ENCODE results near the gene ATP8A2. TPM values are rescaled to one million over a fixed set of nuclear protein-coding genes. Genes with fewer than 3 reads are reported as not detected.
A peak's percentile ranks its signal among the peaks of the same experiment; 100 is the strongest.

Gene ATP8A2
- total RNA-seq, 1 donor from 2014 or later = 0.05 TPM

DNA sequence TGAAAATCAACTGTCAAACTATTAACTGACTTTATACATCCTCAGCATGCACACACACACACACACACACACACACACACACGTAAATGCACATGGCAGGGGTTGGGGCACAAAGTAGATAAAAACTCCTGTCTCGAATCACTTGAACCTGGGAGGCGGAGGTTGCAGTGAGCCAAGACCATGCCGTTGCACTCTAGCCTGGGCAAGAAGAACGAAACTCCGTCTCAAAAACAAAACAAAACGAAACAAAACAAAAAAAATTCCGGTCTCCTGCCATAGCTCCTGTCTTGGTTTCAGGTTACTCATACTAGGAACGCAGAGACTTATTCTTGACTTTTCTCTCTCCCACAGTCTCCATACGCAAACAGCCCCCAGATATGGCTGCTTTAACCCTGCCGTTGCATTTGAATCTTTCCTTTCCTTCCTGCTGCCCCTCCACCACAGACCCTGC, 531.1 kb downstream of the ATP8A2 start:
- no peak for ATAC-seq (ENCODE audit: poor library complexity)
- no peak for DNase-seq
- intact Hi-C loops (cut with DNase I) = no loop called here

DNA sequence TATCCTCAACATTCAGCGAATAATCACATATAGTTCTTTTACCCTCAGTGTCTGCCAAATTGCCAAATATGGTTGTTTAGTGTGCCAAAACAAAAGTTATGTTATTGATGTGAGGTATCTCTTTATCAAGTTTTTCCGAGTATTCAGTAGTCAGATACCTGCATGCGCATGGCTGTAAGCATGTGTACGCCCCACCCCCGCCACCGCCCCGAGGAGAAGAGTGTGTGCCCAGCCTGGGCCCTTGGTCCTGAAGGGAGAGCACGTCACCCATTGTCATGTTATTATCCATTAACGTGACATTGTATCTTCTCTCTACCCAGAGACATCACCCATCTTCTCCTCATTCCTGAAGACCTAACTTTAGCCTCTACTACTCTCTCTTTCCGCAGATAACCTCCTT, 533.1 kb downstream of the ATP8A2 start:
- ATAC-seq (ENCODE audit: poor library complexity) (no peak), DNase-seq (no peak)
- intact Hi-C loops (cut with DNase I) = no loop called here

DNA sequence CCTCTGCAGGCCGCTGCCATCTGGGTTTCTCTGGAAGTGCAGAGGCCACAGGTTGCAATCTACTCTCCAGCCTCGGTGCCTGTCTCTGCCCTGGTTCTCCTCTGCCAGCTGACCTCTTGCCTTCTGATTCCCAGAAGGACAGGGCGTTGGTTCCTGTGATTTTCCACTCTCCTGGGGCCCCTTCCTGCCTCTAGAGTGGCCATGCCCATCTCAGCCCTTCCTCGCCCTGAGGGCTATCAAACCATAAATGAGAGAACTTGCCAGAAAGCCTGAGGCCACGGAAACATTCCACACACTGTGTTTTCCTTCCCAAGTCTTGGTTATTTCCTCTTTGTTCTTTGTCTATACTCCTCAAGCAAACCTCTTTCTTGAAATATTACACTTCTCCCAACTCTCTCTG, 533.8 kb downstream of the ATP8A2 start:
- DNase-seq (no peak), ATAC-seq (ENCODE audit: poor library complexity) (no peak)

DNA sequence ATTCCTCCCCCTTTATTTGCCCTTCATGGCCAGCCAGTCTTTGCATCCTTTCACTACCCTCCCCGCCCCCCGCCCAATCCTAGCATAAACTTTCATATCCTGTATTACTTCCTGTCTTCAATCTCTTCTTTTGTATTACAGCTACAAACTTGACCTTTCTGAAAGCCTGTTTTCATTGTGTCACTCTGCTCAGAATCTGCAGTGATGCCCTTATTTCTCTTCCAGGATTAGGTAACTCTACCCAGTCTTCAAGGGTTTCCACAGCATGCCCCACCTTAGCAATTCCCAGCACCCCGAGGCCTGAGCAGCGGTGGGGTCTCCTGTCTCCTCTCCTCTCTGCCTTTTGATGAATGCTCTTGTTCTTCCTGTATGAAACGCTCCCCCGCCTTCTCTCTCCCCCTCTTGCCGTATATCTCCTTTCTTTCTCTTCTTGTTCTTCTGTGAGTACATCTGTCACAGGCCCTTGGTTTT, 534.5 kb downstream of the ATP8A2 start:
- intact Hi-C loops (cut with DNase I) = no loop called here
- no peak for ATAC-seq (ENCODE audit: poor library complexity)

More for the DNA sequence above, 533.8 kb downstream of the ATP8A2 start:
- intact Hi-C loops (cut with DNase I) = no loop called here

DNA sequence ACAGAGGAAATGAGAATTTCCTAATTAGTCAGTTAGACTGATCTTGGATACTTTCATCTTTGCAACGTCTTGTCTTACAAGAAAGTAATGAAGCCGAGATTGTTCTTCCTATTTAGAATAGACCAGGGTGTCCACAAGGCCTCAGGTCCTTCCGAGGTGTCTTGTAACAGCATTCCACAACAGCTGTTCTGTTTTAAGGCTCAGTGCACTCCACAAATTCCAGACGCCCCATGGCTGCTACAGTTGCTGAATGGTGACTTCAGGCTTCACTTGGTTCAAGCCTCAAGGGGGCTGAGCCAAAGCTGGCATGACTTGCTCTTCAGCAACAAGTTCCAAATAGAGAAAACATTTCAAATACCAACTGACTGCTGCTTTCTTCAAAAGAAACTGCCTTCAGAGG, 536.6 kb downstream of the ATP8A2 start:
- intact Hi-C loops (cut with DNase I) = no loop called here
- DNase-seq = no peak
- no peak for ATAC-seq (ENCODE audit: poor library complexity)

More for the DNA sequence above, 534.5 kb downstream of the ATP8A2 start:
- no peak for DNase-seq

DNA sequence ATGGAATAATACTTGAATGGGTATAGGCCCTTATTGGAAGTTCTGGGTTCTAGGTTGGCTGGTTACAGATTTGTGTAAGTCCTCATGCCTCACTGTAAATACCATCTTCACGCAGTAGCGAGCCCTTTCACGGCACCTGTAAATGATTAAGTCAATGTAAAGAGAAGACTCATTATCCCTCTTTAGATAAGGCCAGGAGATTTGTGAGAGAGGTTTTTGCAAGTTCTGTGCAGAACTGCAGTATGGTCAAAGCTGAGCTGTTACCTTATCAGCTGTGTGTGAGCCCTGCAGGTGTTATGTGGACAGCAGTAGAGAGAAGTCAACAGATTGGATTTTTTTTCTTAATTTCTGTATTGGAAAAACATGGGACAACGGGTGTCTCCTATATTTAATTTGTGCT, 538.5 kb downstream of the ATP8A2 start:
- ATAC-seq (ENCODE audit: poor library complexity) (no peak), DNase-seq (no peak)
- intact Hi-C loops (cut with DNase I) = no loop called here

DNA sequence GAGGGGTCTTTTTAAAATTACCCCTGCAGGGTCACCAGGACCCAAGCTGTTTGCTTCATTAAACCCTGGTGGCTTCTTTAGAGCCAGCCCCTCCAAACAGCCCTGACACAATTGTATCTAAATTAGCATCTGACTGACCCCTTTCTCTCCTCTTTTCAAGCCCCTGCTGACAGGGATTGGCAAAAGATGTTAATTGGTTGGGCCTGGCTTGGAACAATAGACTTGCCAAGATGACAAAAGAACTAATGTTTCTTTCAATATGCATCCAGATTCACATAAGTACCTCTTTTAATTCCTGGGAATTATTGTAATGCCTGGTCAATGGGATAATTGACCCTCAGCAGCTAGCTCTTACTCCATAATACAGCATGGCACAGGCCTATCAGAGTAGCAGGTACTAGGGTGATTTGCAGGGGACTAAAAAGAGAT, 539.2 kb downstream of the ATP8A2 start:
- DNase-seq (no peak), ATAC-seq (ENCODE audit: poor library complexity) (no peak)
- intact Hi-C loops (cut with DNase I) = no loop called here

DNA sequence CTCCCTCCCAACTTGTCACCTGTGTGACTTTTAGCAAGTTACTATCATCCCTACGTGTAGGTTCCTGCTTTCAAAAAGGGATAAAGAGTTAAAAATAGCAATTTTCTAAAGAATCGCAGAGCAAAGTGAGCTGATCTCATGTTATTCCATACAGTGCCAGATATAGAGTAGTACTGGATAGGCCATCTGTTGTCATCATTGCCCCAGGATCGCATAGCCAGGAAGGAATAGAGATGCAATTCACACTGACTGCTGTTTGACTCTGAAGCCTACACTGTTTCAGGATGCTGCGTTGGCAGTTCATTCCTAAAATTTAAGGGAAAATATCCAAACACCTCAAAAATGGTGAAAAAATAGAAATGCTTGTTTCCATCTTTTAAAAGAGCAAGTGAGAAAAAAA, 541.2 kb downstream of the ATP8A2 start:
- intact Hi-C loops (cut with DNase I) = no loop called here
- ATAC-seq (ENCODE audit: poor library complexity) (no peak), DNase-seq (no peak)

DNA sequence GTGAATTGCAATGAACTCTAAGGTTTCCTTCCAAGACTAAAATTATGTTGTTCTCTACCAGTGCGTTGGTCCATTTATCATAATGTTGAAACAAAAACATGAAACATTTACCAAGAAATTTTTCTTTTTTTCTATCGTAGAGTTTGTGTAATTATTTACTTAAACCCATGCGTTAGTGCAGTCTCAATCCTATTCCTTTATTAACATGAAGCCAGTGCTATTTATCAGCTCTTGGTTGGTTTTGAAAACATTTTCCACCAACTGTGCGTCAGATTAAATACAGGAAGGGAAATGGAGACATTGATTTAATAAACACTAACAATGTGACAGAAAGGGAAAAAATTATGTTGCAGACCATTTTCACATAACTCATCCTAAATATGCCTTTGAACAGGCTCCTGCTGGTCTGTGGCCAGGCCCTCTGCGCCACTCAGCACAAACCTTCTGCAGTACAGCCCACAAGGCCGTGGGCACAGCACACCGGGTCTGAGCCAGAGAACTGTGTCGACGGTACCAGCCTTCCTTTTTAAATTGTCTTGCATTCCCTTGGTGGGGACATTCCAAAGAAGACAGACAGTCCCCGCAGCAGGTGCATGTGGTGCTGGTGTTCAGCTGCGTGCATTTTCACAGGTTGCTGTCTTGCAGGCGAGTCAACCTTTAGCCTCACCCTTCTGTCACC, 544.2 kb downstream of the ATP8A2 start:
- ATAC-seq (ENCODE audit: poor library complexity) (no peak), DNase-seq (no peak)
- intact Hi-C loops (cut with DNase I) = no loop called here

DNA sequence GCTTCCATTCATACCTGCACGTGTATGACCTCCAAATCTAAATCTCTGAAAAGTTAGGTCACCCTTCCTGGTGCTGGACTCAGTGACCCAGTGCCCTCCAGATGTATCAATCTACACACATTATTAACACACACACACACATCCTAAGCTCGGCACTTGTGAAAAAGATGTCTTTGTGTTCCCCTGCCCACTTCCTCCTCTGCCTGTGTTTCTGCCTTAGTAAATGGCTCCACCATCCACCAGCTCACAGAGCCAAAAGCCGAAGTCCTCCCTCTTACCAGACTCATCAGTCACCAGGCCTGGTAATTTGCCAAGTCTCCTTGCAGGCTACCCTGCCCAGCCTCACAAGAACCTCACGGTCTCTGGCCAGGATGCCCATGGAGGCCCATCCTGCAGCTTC, 548.5 kb downstream of the ATP8A2 start:
- ATAC-seq (ENCODE audit: poor library complexity) = no peak
- intact Hi-C loops (cut with DNase I) = no loop called here
- DNase-seq = no peak

DNA sequence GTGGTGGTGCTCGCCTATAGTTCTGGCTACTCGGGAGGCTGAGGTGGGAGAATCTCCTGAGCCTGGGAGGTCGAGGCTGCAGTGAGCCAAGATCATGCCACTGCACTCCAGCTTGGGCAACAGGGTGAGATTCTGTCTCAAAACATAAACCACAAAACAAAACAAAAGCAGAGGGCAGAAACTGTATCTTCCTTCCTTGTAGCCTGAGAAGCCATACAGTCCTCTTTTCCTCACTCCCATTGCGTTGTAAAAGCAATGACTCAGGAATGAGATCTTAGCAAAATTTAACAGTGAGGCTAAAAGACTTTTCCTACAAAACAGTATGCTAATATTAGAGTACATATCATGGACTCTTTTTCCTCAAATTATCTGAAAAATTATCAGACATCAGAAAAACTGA, 549.2 kb downstream of the ATP8A2 start:
- DNase-seq (no peak), ATAC-seq (ENCODE audit: poor library complexity) (no peak)
- intact Hi-C loops (cut with DNase I) = no loop called here

DNA sequence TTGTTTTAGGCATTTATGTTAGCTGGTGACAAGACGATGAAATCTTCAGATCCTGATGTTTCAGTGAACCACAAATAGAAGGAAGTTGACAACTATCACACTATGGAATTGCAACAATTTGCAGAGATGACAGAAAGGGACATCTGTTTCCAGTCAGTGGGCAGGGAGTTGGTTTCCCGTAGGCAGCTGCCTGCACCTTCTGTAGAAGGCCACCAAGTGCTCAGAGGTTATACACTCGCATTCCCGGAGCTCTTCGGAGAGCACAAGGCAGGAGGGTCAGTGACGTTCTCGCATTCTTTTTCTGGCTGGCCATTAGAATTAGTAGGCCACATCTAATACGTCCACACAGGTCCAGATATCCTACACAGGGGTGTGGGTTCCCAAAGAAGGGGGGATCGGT, 550.6 kb downstream of the ATP8A2 start:
- intact Hi-C loops (cut with DNase I) = no loop called here
- no peak for DNase-seq
- no peak for ATAC-seq (ENCODE audit: poor library complexity)

DNA sequence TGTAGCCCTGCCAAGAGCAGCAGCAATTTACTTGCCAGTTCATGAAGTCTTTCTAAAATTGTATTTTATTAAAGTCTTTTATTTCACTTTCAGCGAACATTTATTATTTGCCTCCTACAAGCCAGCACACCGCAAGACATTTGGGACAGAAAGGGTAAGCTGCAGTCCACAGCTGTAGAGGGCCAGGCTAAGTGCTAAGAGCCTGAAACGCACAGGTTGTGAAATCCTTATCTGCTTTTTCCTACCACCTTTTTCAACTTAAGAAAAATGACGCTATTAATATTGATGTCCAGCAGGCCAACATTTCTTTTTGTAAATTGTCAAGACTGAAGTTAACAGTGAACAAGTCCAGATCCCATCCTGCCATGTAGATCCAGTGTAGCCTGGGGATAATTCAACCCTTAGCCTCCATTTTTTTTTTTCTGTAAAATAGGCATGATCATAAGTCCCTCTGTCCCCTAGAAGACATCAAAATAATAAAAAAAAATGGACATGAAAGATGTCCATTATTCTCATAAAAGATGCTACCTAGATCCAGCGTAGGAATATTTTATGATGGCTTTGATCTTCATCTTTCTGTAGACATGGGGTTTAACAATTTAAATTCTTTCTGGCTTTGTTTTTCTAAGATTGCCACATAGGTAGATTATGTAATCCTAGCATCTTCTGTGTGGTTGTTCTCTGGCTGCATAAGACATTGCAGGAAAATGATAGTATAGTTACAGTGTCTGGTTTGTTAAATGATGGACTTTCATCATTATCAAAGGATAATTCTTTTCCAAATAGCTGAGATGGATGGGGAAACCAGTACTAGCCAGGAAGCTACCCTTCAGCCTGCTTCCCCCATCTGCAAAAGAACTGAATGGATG, 551.7 kb downstream of the ATP8A2 start:
- DNase-seq (no peak), ATAC-seq (ENCODE audit: poor library complexity) (peak; percentile 49)
- intact Hi-C loops (cut with DNase I) = no loop called here

DNA sequence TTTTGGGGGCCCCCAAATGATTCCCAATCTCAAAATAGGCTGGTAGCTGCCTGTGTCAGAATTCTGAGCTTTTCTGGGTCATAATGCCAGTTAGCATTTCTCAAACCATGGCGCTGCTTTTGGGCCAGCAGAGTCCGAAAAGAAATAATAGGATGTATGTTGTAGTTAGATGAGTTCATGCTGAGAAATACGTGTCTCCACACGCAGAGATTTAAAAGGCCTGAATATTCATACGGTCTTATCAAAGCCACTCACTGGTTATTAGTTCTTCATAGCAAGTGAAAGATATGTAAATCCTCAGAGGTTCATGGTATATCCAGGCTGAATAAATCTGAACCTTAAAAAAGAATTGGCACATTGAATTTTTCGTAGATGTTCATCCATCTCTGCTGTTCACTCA, 555.6 kb downstream of the ATP8A2 start:
- intact Hi-C loops (cut with DNase I) = no loop called here
- ATAC-seq (ENCODE audit: poor library complexity) = no peak
- DNase-seq = no peak

DNA sequence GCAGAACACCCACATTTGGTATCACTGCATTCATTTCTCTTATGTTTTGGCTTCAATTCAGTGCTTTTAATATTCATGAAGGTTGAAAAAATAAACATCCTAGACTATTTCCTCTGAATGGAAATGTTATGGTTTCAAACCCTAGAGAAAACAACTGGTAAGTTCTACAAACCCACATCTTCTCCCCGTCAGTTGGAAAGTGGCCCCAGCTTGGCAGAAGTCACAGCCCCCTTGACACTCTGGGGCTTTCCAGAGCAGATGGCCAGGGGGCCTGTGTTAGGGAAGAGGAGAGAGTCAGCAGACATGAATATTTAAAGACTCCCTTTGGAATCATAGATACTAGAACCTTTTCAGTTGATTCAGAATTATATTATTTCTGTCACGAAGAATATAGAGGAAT, 556.2 kb downstream of the ATP8A2 start:
- ATAC-seq (ENCODE audit: poor library complexity) (no peak), DNase-seq (no peak)
- intact Hi-C loops (cut with DNase I) = no loop called here

DNA sequence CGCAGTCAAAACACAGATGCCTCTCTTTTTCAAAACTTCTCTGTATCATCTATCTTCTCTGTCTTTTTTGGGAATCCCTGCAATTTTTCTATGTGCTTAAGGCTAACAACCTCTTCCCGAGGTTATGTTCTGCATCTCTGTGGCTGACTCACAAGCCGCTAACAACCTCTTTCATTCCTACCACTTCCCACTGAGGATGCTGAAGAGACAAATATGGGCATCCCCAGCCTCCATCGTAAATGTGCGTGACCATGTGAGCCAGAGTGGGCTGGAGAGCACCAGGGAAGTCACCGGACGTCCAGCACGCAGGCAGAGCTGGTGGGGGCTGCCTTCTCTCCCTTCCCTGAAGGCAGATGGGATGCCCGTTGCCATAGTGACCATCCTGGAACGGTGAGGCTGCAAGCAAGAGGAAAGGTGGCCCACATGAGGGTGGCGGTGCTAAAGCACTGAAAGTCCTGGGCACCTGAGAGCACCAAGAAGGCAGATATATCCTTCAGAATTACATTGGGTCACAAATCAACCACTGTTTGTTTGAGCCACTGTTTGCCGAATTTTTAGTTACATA, 557.2 kb downstream of the ATP8A2 start:
- ATAC-seq (ENCODE audit: poor library complexity) (no peak), DNase-seq (no peak)
- intact Hi-C loops (cut with DNase I) = no loop called here

DNA sequence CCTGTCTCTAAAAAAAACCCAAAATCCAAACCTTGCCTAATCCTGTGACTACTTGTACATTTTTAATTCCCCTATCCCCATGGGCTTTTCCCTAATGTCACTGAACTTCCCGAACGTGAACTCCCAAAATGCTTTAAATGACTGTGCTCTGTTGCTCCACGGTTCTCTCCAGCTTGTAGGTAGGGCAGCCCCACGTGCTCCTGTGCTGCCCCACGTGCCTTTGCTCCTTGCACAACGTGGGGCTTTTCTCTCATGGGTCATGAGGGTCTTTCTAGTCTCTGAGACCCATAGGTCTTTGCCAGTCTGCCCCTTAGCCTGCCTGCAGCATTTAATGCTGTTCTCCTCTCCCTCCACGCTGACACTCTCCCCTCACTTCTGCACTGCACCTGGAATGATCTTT, 558.0 kb downstream of the ATP8A2 start:
- no peak for ATAC-seq (ENCODE audit: poor library complexity)
- intact Hi-C loops (cut with DNase I) = no loop called here
- no peak for DNase-seq

DNA sequence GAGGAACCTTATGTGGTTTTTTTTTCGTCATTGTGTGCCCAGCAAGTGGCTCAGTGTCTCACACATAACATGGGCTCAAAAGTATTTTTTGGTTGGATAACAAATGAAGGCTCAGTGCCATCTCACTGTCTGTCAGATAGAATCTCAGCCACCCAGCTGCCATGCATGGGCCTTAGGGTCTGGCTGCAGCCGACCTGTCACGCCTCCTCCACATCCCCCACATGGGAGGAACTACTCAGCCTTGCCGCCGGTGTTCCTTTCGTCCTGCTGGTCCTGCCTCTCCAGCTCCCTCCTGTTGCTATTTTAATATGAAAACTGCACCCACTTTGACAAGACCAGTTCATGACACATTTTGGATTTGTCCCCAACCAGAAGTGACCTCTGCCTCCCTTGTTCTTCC, 558.9 kb downstream of the ATP8A2 start:
- ATAC-seq (ENCODE audit: poor library complexity) = no peak
- intact Hi-C loops (cut with DNase I) = no loop called here
- DNase-seq = no peak

DNA sequence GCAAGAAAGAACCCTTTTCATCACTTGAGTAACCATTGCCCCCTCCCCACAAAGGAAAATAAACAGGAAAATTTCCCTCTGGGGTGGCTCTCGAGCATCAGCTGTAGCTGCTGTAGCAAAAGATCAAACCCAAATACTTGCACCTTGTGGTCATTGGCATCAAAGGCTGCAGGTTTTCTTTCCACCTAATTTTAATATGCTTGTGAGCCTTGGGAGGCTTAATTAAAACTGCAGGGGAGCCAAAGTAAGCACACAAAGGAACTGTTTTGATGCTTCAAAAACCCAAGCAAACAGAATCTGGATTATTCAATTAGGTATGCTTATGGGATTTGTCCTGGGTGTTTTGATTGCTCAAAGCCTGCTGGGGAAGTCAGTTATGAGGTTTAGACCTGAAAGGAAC, 560.6 kb downstream of the ATP8A2 start:
- DNase-seq = no peak
- intact Hi-C loops (cut with DNase I) = no loop called here
- no peak for ATAC-seq (ENCODE audit: poor library complexity)

DNA sequence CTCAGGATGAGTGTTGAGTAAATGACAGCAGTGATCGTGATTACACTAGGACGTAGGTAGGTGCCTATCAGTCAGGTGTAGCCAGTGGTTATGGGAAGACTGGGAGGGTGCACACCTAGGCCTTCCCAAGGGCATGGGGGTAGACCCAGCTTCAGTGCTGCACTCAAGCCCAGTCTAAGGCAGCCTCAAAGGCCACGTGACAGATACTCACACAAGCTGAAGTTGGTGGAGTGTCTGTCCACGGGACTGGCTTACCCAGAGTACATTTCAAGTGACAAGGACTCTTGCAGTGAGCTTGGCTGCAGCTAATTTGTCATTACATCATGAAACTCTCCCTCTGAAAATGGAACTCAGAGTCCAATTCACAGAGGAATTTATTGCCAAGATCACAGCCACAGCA, 561.7 kb downstream of the ATP8A2 start:
- no peak for DNase-seq
- ATAC-seq (ENCODE audit: poor library complexity) = no peak
- intact Hi-C loops (cut with DNase I) = no loop called here

Measured in Right ventricle myocardium superior (tissue), 1 donor.